Hepatocyte (in vitro differentiated cells): Measurements from ENCODE around the gene LEPR. TPM values are rescaled to one million over a fixed set of nuclear protein-coding genes. Genes with fewer than 3 reads are reported as not detected.

Experiments used
- DNase-seq: peaks from one replicate; pipeline ENCODE4 v3.0.0-alpha.2; 2016; ENCODE audit warnings: low spot score
- H2AFZ ChIP-seq: fragments of 200-600 bp; sonication (generic); 2 replicates; pipeline ENCODE4 v1.6.0; 2016; ENCODE audit warnings: antibody characterized with exemption, mild to moderate bottlenecking
- H3K27ac ChIP-seq: fragments of 200-600 bp; sonication (generic); 2 replicates; pipeline ENCODE4 v1.5.1; 2016; ENCODE audit warnings: mild to moderate bottlenecking
- H3K27me3 ChIP-seq: fragments of 200-600 bp; sonication (generic); 2 replicates; pipeline ENCODE4 v1.6.1; 2016
- H3K36me3 ChIP-seq: fragments of 200-600 bp; sonication (generic); replicated peaks from 2 replicates; pipeline ENCODE4 v1.5.1; 2016; ENCODE audit warnings: low read depth; ENCODE audit not compliant: insufficient read depth
- H3K4me1 ChIP-seq: fragments of 200-600 bp; sonication (generic); 2 replicates; pipeline ENCODE4 v1.5.1; 2016; ENCODE audit warnings: mild to moderate bottlenecking, moderate library complexity; ENCODE audit not compliant: insufficient read depth
- H3K4me2 ChIP-seq: fragments of 200-600 bp; sonication (generic); 2 replicates; pipeline ENCODE4 v1.6.0; 2016
- H3K4me3 ChIP-seq: fragments of 200-600 bp; sonication (generic); 2 replicates; pipeline ENCODE4 v1.5.1; 2016; ENCODE audit warnings: mild to moderate bottlenecking
- H3K79me2 ChIP-seq: fragments of 200-600 bp; sonication (generic); 2 replicates; pipeline ENCODE4 v1.6.0; 2017; ENCODE audit warnings: mild to moderate bottlenecking
- H3K9me2 ChIP-seq: fragments of 200-600 bp; sonication (generic); replicated peaks from 2 replicates; pipeline ENCODE4 v1.6.0; 2017; ENCODE audit warnings: mild to moderate bottlenecking; ENCODE audit not compliant: insufficient read depth
- H3K9me3 ChIP-seq: fragments of 200-600 bp; sonication (generic); 2 replicates; pipeline ENCODE4 v1.5.1; 2016; ENCODE audit warnings: low read depth, mild to moderate bottlenecking
- H4K20me1 ChIP-seq: fragments of 200-600 bp; sonication (generic); 2 replicates; pipeline ENCODE4 v1.6.0; 2016; ENCODE audit warnings: mild to moderate bottlenecking; ENCODE audit not compliant: insufficient read depth, poor library complexity, severe bottlenecking
- EZH2 ChIP-seq: fragments of 200-600 bp; sonication (generic); IDR thresholded peaks from 2 replicates; pipeline ENCODE4 v1.6.1; 2016; ENCODE audit warnings: antibody characterized with exemption, mild to moderate bottlenecking, borderline replicate concordance
- EZH2phosphoT487 ChIP-seq: fragments of 200-600 bp; sonication (generic); IDR thresholded peaks from one replicate; pipeline ENCODE4 v1.6.1; 2018; ENCODE audit warnings: antibody characterized with exemption, mild to moderate bottlenecking, low read depth, moderate library complexity; ENCODE audit not compliant: unreplicated experiment, severe bottlenecking
- WGBS: methylation state at CpG from one replicate; pipeline ENCODE4 v1.1.6; 2016; ENCODE audit warnings: low lambda C conversion rate; ENCODE audit errors: missing lambda C conversion rate; 5-methylcytosine and 5-hydroxymethylcytosine counted together
- polyA plus RNA-seq: library from polyadenylated mRNA; unstranded; fragments of >200 nt; fragmentation: Nextera tagmentation; extraction: Ambion mirVana; gene quantifications from 2 replicates; pipeline ENCODE4 v1.2.1, GENCODE V29; 2016
- small RNA-seq: library from RNA; depleted of rRNA; stranded (forward); fragments of <200 nt; gene quantifications from one replicate; pipeline ENCODE3, GENCODE V24; 2014
- total RNA-seq: library from RNA; depleted of rRNA; stranded (reverse); fragments of >200 nt; gene quantifications from 2 replicates; pipeline ENCODE4 v1.2.3, GENCODE V29; 2014
- TF ChIP-seq, protein P1 (sequence below): fragments of 200-600 bp; sonication (generic); IDR thresholded peaks from 2 replicates; pipeline ENCODE4 v1.5.1; 2016; ENCODE audit warnings: antibody characterized with exemption, mild to moderate bottlenecking; ENCODE audit not compliant: poor library complexity

LEPR gene
- total and polyA plus RNA-seq, 2 experiments from 2014 or later = 1.3 to 6.1 TPM

DNA sequence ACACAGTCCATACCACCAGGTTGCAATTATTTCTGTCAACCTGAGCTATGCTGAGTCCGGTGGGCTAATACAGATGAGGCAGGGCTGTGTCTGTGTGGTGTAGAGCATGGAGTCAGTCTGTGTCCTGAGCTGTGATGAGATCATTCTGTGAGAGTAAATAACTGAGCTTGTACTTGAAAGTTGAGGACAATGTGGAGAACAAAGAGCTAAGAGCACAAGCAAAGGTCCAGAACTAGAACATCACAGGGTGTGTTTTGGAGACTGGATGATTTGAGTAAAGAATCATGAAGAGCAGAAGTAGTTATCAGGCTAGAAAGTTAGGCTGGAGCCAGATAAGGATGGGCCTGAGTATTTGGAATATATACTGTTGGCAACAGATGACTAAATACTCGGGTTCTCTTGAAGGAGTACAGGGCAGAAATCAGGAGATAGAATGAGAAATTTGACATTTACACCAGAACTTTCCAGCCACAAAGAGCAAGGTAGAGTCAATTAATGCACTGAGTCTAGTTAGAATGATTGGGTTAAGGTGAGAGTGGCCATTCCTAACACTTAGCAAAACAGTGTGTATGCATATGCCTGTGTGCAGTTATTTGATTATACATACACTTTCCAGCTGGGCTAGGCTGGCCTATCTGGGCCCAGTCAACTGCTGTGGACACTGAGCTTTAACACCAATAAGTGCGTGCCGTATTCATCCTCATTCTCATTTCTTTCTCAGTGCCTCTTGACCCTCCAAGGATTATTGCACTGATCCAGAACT, 48.8 kb downstream of the LEPR start:
- Histone ChIP-seq H3K79me2 (no peaks in the 10 kb centered on the region), H4K20me1 (no peaks in the 10 kb centered on the region), H3K36me3 (no peaks in the 10 kb centered on the region), H3K4me3 (no peak overlapping the region), H3K9me3 (no peaks in the 10 kb centered on the region), H3K4me2 (no peak overlapping the region), H3K9me2 (no peaks in the 10 kb centered on the region), H3K4me1 (peaks cover 18% of the 10 kb centered on the region), H2AFZ (no peak overlapping the region), H3K27ac (peak overlapping the region; percentile 49), H3K27me3 (no peaks in the 10 kb centered on the region)
- peak; percentile 9 for DNase-seq
- 50% methylated on average over 4 of the region's 4 CpGs for WGBS
- TF ChIP-seq EZH2phosphoT487 (no peak), EZH2 (no peak)
- TF ChIP-seq, protein P1, sequence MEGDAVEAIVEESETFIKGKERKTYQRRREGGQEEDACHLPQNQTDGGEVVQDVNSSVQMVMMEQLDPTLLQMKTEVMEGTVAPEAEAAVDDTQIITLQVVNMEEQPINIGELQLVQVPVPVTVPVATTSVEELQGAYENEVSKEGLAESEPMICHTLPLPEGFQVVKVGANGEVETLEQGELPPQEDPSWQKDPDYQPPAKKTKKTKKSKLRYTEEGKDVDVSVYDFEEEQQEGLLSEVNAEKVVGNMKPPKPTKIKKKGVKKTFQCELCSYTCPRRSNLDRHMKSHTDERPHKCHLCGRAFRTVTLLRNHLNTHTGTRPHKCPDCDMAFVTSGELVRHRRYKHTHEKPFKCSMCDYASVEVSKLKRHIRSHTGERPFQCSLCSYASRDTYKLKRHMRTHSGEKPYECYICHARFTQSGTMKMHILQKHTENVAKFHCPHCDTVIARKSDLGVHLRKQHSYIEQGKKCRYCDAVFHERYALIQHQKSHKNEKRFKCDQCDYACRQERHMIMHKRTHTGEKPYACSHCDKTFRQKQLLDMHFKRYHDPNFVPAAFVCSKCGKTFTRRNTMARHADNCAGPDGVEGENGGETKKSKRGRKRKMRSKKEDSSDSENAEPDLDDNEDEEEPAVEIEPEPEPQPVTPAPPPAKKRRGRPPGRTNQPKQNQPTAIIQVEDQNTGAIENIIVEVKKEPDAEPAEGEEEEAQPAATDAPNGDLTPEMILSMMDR = no peak

DNA sequence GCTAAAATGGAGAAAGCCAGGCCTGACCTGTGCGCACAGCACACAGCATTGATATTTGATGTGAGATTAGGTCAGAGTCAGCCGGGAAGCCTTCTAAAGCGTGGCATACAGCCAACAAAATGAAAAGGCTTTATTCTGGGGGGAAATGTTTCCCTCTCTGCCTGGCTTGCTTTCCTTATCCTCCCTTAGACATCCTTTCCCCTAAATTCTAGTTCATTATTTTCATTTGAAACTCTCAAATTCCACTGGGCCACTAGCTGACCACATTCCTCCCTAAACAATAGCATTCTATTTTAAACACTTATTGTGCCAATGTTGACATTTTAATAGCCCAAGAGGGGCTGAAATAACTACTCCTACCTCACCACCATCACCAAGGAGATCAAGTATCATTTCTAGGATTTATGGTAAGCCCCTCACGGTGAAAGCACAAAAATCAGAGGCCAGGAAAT, 49.4 kb downstream of the LEPR start:
- Histone ChIP-seq H3K9me3 (no peaks in the 10 kb centered on the region), H3K36me3 (no peaks in the 10 kb centered on the region), H3K4me2 (no peak overlapping the region), H4K20me1 (no peaks in the 10 kb centered on the region), H3K4me1 (peaks cover 18% of the 10 kb centered on the region), H3K9me2 (no peaks in the 10 kb centered on the region), H3K4me3 (no peak overlapping the region), H3K27me3 (no peaks in the 10 kb centered on the region), H2AFZ (no peak overlapping the region), H3K27ac (peak overlapping the region; percentile 49), H3K79me2 (no peaks in the 10 kb centered on the region)
- DNase-seq = no peak
- no peak for TF ChIP-seq EZH2phosphoT487
- TF ChIP-seq, protein P1 = no peak
- TF ChIP-seq EZH2 = no peak
- 54% methylated on average over 4 of the region's 4 CpGs for WGBS

Small RNA genes within 50 kb of the gene (small RNA-seq; reads per million reads assigned to genes)
- gene RNU2-15P = not detected

Other genes starting within 250 kb of the LEPR start
- gene DNAJC6, start 111.1 kb upstream of the LEPR start, total RNA-seq = 5.7 and 11.2 TPM in 2 replicates
- 6.0 and 9.3 TPM in 2 replicates for gene DNAJC6, start 111.1 kb upstream of the LEPR start, polyA plus RNA-seq
- gene LEPROT, start within 50 bp of the LEPR start, total RNA-seq = 91.6 and 97.0 TPM in 2 replicates
- 77.5 and 89.9 TPM in 2 replicates for gene LEPROT, start within 50 bp of the LEPR start, polyA plus RNA-seq